Activated T-helper 1 cell treated with anti-CD3 and anti-CD28 coated beads, Interleukin-2, amount 50 U/mL, for 16 hours (primary cell): Measurements from ENCODE around the gene ZFYVE28.

ENCODE experiments used
- DNase-seq, 2 donors: peaks; one replicate each; pipeline ENCODE4 v3.0.0-alpha.2; 2020; ENCODE audit warnings: low read depth in 1 of 2, low spot score in 1 of 2

The ZFYVE28 gene

GRCh38 chr4:2428496-2429213, 10.2 kb upstream of the ZFYVE28 start:
- DNase-seq: no peak

DNA sequence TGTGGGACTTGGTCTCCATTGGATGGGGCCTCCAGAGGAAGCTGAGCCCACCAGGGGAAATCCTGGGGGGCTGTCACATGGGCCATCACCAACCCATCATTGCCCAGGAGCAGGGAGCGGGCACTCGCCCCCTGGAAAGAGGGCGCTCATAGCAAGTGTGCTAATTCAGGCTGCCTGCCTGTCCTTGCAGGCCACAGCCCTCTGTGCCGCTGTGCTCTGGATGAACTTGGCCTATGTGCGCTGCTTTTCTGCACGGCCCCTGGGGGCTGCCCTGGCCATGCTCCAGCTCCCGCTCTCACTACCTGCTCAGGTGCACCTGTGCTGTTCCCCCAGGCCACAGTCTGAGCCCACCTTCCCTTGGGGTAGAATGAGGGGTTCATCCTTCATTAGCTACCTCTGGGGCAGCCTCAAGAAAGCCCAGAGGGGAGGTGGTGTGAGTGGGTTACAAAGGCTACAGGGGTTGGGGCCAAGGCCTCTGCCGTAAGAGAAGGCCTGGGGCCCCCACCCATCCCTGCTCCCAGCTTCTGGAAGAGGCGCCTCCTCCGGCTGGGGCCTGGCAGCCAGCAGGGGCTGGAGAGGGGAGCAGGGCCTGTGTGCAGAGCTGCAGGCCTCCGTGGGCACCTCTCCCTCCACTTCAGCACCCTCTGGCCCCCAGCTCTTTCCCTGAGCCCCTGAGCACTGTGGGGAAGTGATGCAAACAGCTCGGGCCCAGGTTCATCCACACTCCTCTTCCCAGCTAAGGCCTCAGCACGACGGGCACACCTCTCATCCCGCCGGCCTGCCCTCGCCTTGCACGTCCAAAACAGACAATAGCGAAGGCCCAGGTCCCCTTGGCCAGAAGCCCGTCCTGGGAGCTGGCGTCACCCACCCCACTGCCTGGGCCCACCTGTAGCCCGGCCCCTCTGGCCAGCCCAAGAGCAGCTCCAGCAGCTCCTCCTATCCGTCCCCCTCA, 9.2 kb upstream of the ZFYVE28 start:
- no peak for DNase-seq

GRCh38 chr4:2426711-2427275, 8.3 kb upstream of the ZFYVE28 start:
- no peak for DNase-seq

DNA sequence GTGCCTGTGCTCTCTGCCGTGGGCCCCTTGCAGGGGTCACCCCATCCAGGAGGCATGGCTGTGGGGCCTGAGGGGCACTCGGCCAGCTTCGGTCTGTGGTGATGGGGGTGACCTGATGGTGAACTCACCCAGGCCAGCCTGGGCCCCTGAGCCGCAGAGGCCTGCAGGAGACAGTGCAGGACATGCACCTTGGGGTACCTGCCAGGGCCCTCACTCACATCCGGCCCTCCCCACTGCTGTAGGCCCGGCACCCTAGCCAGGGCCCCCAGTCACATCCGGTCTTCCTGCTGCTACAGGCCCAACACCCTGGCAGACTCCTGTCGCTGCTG, 7.6 kb upstream of the ZFYVE28 start:
- no peak for DNase-seq

DNA sequence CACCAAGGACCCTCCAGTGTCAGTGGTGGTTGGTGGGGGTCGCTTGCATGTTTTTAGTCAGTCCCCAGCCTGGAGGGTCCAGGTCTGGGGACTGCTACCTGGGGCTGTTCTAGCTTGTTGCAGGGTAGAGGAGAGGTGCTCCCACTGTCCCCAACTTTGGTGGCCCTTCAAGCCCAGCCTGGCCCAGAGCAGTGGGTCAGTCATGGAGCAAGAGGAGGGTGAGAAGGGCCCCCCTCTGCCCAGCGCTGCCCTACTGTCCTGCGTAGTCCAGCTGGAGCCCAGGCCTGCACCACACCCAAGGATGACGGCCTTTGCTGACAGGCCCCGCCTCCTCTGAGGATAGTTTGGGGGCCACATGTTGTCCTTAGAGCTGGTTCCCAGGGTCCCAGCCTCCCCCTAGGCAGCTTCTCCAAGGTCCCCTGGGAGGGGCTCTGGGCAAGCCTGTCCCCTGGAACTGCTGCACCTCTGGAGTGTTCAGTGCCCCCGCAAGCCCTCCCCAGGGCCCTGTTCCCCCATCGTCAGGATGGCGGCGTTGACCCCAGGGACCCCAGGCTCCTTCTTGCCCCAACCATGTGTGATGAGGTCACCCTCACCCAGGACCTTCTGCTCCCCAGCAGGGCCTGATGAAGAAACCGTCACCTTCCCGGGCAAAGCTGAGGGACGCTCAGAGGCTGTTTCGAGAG, 7.1 kb upstream of the ZFYVE28 start:
- DNase-seq: no peak

- no peak for DNase-seq
These were observed 6.1 kb upstream of the ZFYVE28 start for GRCh38 chr4:2424581-2424980.

DNA sequence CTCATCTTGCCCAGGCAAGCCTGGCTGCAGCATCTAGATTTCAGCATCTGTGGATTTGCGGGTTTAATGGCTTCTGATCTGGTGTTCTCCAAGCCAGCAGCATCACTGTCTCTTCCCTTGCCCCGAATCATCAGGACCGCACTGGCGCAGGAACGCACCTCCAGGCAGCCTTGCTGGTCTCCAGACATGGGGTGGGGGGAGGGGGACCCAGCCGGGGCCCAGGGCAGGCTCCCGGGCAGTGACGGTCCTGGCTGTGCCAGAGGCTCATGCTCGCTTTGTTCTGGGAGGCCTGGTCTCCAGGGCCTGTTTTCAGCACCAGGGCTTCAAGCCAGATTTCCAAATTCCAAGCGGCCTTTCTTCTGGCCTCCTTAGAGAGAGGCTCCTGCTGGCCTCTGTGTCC, 5.2 kb upstream of the ZFYVE28 start:
- DNase-seq: no peak

GRCh38 chr4:2423066-2423465, 4.6 kb upstream of the ZFYVE28 start:
- DNase-seq: no peak

DNA sequence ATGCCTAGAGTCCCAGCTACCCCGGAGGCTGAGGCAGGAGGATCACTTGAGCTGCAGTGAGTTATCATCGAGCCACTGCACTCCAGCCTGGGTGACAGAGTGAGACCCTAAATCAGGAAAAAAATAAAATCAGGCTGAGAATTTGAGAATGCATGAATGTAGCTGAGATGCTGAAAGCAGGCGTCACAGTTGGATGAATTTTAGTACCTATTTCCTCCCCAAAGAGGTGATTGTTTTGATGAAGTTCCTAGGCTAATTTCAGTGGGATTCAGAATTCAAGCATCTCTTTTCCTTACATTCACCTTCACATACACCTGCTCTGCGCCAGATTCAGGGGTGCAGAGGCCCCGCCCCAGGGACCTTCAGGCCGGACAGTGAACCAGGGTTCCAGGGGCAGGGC, 3.5 kb upstream of the ZFYVE28 start:
- DNase-seq: no peak

- no peak for DNase-seq
These were observed 1.4 kb upstream of the ZFYVE28 start for GRCh38 chr4:2419814-2420213.

DNA sequence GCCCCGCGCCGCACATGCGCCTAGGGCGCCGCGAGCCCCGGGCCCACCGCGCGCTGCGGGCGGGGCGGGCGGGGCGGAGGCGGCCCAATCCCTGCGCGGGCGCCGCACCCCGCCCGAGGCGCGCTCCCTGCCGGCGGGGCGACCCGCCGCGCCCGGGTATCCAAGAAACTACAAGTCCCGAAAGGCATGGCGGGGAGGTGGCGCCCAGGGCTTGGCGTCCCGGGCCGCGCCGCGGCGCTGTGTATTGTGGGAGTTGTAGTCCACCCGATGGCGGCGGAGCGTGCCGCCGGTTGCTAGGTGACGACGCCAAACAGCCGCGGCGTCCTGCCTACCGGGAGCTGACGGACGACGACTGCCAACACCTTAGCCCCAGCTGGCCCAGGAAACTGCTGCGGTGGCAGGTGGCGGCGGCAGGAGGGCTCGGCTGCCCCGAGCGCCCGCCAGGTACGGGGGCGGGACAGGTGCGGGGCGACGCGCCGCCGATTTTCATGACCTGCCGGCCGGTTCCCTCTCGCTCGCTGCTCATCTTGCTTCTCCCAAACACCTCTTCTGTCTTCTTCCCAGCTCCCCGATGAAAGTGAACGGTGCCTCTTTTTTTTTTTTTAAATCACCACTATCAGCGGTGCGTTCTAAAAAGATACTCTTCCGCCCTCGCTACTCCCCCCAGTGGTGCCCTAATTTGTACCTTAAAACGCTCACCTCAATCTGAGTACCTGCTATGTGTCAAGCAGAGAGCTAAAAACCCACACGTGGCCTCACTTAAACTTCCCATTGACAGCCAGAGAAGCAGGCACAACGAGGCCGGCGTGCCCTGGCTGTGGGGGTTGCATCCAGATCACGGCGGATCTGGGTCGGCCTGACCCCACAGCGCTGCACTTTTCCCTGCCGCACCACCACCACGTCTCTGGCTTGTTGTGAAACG, 466 bp upstream of the ZFYVE28 start, which contains the start of gene CFAP99:
Gene CFAP99 (plus strand): TSS at position 306 of the 922 bp plus-strand sequence.
- peak; percentile 98 to 99 for DNase-seq

GRCh38 chr4:2417226-2417764, 1.1 kb downstream of the ZFYVE28 start:
- DNase-seq: no peak

- DNase-seq: no peak
These were observed 1.8 kb downstream of the ZFYVE28 start for GRCh38 chr4:2416564-2417225.

DNA sequence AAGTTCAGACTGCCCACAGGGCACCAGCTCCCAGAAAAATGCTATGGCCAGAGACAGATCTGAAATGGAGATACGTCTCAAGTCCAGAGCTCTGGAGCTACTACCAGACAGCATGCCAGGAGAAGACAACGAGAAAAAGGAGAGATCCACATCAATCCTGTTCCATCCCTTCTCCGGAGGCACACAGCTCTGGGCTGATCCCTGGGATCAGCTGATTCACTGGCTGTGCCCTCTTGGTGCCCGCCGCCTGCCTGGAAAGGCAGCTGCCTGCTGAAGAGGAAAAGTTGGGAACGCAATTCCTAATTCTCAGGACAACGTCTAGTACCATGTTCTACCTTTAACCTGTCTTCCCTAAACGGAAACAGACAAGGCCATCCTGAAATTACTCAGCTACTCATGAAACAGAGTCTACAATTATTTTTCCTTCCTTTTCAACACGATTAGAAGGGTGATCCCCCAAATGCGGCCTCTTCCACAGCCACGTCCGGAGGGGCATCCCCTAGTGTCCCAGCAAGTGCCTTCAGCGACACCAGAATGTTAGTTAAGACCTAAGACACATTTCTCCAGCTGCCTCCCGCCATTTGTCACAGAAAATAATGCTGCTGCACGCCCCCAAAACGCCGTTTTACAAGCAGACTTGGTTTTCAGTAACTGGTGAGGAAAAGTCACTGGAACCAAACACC, 2.4 kb downstream of the ZFYVE28 start:
- DNase-seq: no peak

DNA sequence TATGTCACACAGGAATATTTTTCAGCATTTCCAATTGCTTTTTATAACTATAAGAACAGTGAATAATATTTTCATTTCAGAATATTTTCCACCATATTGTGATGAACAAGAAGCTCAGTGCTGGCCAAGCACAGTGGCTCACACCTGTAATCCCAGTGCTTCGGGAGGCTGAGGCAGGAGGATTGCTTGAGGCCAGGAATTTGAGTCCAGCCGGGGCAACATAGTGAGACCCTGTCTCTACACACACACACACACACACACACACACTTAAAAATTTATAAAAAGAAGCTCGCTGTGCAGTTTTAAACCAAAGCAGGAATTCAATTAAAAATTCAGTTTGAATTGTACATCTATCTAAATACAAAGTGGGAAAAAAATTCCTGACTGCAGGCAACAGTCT, 3.2 kb downstream of the ZFYVE28 start:
- no peak for DNase-seq

DNA sequence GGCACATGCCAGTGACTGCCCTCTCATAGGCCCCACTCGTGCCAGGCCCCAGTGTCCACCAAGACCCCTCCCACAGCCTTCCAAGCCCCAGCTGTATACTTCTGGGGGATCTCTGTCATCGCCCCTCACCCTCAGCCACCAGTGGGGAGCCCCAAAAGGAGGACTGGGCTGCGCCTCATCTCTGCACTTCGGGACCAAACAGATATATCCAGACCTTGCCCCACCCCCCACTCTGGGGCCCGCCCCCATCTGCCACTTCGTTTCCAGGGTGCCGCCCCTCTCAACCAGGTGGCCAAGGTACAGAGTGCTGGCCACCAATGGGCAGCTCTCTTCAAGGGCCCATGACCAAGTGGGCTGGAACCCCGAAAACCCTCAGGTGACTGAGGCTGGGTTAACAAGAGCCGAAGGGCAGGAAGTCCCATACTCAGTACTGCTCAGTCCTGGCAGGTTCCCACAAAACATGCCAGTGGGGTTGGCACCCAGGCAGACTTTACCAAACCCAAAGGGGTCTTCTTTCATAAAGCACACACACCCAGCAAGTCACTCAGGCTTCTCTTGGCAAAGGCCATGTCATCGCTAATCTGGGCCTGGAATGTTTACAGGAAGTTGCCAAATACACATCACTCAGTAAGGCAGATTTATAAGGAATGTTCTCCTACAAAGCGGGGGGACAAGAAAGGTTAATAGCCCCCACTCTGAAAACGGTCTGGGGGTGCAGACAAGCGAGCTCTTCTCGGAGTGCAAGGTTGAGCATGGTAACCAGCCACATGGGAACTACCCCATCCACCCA, 4.4 kb downstream of the ZFYVE28 start:
- no peak for DNase-seq

- DNase-seq: peak; percentile 67 to 79
These were observed 5.3 kb downstream of the ZFYVE28 start for GRCh38 chr4:2412885-2413716.
